Stimulated activated CD4-positive, alpha-beta T cell treated with anti-CD3 and anti-CD28 coated beads, Interleukin-1b, Interleukin-23, amount 100 ng/mL, for 48 hours (primary cell): ENCODE data around the gene PCDHGA12.
"Not testable (repeated sequence)": the region's sequence is repeated elsewhere in the genome, so short reads cannot be mapped to it uniquely, and the experiment has no call there.

Experiments used
- DNase-seq: peaks from one replicate; pipeline ENCODE4 v3.0.0-alpha.2; 2020

Gene PCDHGA12

DNA sequence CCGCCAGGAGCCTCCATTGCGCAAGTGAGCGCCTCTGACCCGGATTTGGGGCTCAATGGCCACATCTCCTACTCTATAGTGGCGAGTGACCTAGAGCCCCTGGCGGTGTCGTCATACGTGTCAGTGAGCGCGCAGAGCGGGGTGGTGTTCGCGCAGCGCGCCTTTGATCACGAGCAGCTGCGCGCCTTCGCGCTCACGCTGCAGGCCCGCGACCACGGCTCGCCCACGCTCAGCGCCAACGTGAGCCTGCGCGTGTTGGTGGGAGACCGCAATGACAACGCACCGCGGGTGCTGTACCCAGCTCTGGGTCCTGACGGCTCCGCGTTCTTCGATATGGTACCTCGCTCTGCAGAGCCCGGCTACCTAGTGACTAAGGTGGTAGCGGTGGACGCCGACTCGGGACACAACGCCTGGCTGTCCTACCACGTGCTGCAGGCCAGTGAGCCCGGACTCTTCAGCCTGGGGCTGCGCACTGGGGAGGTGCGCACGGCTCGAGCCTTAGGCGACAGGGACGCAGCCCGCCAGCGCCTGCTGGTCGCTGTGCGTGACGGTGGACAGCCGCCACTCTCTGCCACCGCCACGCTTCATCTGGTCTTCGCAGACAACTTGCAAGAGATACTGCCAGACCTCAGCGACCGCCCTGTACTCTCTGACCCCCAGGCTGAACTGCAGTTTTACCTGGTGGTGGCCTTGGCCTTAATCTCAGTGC, 20.6 kb upstream of the PCDHGA12 start:
- no peak for DNase-seq

- DNase-seq, result no peak
These were observed 18.7 kb upstream of the PCDHGA12 start for GRCh38 chr5:141411575-141411974.

GRCh38 chr5:141412854-141413539, 17.3 kb upstream of the PCDHGA12 start, which contains the start of gene PCDHGA10:
Gene PCDHGA10 (plus strand): TSS chr5:141412987. CDS start chr5:141413176, 189 bp downstream.
- peak; percentile 59 for DNase-seq

- no peak for DNase-seq
These were observed 16.7 kb upstream of the PCDHGA12 start for GRCh38 chr5:141413540-141414069.

GRCh38 chr5:141414548-141415274, 15.6 kb upstream of the PCDHGA12 start:
- DNase-seq, result not testable (repeated sequence)

DNA sequence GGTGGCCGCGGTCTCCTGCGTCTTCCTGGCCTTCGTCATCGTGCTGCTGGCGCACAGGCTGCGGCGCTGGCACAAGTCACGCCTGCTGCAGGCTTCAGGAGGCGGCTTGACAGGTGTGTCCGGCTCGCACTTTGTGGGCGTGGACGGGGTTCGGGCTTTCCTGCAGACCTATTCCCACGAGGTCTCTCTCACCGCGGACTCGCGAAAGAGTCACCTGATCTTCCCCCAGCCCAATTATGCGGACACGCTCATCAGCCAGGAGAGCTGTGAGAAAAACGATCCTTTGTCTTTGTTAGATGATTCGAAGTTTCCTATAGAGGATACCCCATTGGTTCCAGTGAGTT, 15.1 kb upstream of the PCDHGA12 start:
- DNase-seq, result not testable (repeated sequence)

- peak; percentile 66 for DNase-seq
These were observed 12.7 kb upstream of the PCDHGA12 start, which contains the start of gene PCDHGB7 for GRCh38 chr5:141417494-141418172. Gene PCDHGB7 (plus strand): TSS chr5:141417677. CDS start chr5:141417860, 183 bp downstream.

- no peak for DNase-seq
These were observed 11.0 kb upstream of the PCDHGA12 start for GRCh38 chr5:141419074-141419880.

- peak; percentile 53 for DNase-seq
These were observed 9.3 kb upstream of the PCDHGA12 start, which contains the start of gene PCDHGA11 for GRCh38 chr5:141420855-141421488. Gene PCDHGA11 (plus strand): TSS chr5:141421051. CDS start chr5:141421228, 177 bp downstream.

DNA sequence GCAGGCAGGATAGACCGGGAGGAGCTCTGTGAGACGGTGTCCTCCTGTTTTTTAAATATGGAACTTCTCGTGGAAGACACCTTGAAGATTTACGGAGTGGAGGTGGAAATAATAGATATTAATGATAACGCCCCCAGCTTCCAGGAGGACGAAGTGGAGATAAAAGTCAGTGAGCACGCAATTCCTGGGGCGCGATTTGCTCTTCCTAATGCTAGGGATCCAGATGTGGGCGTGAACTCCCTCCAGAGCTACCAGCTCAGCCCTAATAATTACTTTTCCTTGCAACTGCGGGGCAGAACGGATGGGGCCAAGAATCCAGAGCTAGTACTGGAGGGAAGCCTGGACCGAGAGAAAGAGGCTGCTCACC, 8.8 kb upstream of the PCDHGA12 start:
- no peak for DNase-seq

DNA sequence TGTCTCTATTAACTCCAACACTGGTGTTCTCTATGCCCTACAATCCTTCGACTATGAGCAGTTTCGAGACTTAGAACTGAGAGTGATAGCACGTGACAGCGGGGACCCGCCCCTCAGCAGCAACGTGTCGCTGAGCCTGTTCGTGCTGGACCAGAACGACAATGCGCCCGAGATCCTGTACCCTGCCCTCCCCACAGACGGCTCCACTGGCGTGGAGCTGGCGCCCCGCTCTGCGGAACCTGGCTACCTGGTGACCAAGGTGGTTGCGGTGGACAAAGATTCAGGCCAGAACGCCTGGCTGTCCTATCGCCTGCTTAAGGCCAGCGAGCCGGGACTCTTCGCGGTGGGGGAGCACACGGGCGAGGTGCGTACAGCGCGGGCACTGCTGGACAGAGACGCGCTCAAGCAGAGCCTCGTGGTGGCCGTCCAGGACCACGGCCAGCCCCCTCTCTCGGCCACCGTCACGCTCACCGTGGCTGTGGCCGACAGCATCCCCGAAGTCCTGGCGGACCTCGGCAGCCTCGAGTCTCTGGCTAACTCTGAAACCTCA, 7.5 kb upstream of the PCDHGA12 start:
- no peak for DNase-seq

- no peak for DNase-seq
These were observed 2.4 kb upstream of the PCDHGA12 start for GRCh38 chr5:141427783-141428426.

GRCh38 chr5:141431286-141431685, 979 bp downstream of the PCDHGA12 start:
- no peak for DNase-seq

- not testable (repeated sequence) for DNase-seq
These were observed 2.0 kb downstream of the PCDHGA12 start for GRCh38 chr5:141432308-141432707.

- DNase-seq, result not testable (repeated sequence)
These were observed 2.4 kb downstream of the PCDHGA12 start for GRCh38 chr5:141432726-141433125.

DNA sequence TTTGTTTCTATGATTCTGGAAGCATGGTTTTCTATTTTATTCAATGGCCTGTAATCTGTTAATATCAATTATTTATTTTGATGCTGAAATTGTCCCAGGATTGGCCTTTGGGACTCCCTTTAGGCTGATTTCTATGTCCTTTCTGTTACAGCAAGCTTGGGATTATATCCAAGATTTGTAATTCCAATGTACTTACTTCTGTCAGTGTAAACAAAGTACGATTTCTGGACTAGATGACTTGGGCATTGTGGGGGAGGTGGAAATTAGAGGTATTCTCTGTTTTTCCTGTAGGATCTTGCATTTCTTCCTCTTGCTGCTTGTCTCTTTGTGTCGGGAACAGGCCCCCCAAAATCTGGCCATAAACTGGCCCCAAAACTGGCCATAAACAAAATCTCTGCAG, 3.7 kb downstream of the PCDHGA12 start:
- DNase-seq, result no peak

- DNase-seq, result no peak
These were observed 6.9 kb downstream of the PCDHGA12 start for GRCh38 chr5:141437221-141437620.

DNA sequence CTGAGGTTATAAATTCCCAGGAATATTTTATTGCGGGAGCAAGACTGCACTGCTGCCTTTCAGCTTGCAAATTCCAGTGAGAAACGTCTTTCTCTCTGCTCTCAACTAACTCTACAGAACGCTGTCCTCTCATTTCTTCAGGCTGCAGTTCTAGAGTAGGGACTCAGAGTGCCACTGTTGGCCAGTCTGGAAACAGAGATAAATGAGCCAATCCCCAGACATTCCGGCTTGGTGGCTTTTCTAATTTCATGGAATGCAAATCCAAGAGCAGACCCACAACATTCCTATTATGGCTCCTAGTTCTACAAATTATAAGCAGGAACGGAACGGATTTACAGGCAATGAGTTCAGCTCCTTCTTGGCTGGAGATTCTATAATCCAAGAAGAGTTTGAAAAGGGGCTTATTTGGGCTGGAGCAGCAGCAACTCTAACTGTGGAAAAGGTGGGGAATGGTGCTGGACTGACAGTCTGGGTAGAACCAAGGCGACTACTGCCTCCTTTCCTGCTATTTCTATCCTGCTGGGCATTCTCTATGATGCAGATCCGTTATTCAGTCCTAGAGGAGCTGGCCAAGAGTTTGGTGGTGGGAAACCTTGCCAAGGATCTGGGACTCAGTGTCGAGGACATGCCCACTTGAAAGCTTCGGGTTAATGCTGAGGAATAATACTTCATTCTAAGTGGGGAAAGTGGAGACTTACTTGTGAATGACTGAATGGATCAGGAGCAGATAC, 9.3 kb downstream of the PCDHGA12 start:
- DNase-seq, result no peak

GRCh38 chr5:141440341-141440740, 10.0 kb downstream of the PCDHGA12 start:
- DNase-seq, result no peak
